ENCODE results near the gene CATSPER1. TPM values are rescaled to one million over a fixed set of nuclear protein-coding genes. Genes with fewer than 3 reads are reported as not detected.

Gene CATSPER1
- total RNA-seq, 1 experiment from 2014 or later, result 2.4 TPM

- no peaks in the 10 kb centered on the region for H3K9me2 ChIP-seq (ENCODE audit: insufficient read depth)
- ChIA-PET POLR2A (interaction anchor here (1.0 kb wide), 1 partner anchor 11 kb away, joined by 5 read pairs; no protein-coding TSS in a partner anchor), RAD21 (ENCODE audit: low non-redundant PET in 1 of 2, low total read pairs in 2 of 2, uncharacterized antibody in 2 of 2, unreplicated experiment in 2 of 2) (no interaction called here), CTCF (no interaction called here)
- H3K9ac ChIP-seq (ENCODE audit: low read length), result no peak overlapping the region
- H3K36me3 ChIP-seq (ENCODE audit: control insufficient read depth in 1 of 2, insufficient read depth in 2 of 2, low read length in 2 of 2), result no peaks in the 10 kb centered on the region
- ATAC-seq (no peak), DNase-seq (ENCODE audit: low read depth, low spot score) (no peak)
- peak overlapping the region; percentile 67 for H3K4me2 ChIP-seq (ENCODE audit: low read length)
- no peaks in the 10 kb centered on the region for H4K20me1 ChIP-seq (ENCODE audit: insufficient read depth)
- intact Hi-C loops (cut with micrococcal nuclease), result no loop called here
- BruUV-seq (replicated peaks), result no TSS peak
- TF ChIP-seq POLR2A (IDR thresholded peaks at IDR 0.05; ENCODE audit: borderline replicate concordance, extremely low read depth, insufficient read depth, insufficient read length), result no peak
- TF ChIP-seq EZH2 (IDR thresholded peaks at IDR 0.05), result no peak
- no peak for TF ChIP-seq REST (IDR thresholded peaks at IDR 0.05; ENCODE audit: low read depth)
- no peak for TF ChIP-seq RAD21 (IDR thresholded peaks at IDR 0.05; ENCODE audit: low read depth)
- no peak for TF ChIP-seq EGR1 (IDR thresholded peaks at IDR 0.05; ENCODE audit: low read depth)
- TF ChIP-seq JUND (IDR thresholded peaks at IDR 0.05), result no peak
- TF ChIP-seq ATF3 (IDR thresholded peaks at IDR 0.05), result no peak
- TF ChIP-seq, protein P1, sequence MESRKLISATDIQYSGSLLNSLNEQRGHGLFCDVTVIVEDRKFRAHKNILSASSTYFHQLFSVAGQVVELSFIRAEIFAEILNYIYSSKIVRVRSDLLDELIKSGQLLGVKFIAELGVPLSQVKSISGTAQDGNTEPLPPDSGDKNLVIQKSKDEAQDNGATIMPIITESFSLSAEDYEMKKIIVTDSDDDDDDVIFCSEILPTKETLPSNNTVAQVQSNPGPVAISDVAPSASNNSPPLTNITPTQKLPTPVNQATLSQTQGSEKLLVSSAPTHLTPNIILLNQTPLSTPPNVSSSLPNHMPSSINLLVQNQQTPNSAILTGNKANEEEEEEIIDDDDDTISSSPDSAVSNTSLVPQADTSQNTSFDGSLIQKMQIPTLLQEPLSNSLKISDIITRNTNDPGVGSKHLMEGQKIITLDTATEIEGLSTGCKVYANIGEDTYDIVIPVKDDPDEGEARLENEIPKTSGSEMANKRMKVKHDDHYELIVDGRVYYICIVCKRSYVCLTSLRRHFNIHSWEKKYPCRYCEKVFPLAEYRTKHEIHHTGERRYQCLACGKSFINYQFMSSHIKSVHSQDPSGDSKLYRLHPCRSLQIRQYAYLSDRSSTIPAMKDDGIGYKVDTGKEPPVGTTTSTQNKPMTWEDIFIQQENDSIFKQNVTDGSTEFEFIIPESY (IDR thresholded peaks at IDR 0.05; ENCODE audit: extremely low read depth, insufficient replicate concordance, low read length), result no peak
- no peak for TF ChIP-seq FOSL1 (IDR thresholded peaks at IDR 0.05; ENCODE audit: low read depth)
- no peak for TF ChIP-seq YY1 (IDR thresholded peaks at IDR 0.05; ENCODE audit: extremely low read depth, insufficient replicate concordance, low read depth, low read length)
- no peak for TF ChIP-seq CEBPB (IDR thresholded peaks at IDR 0.05; ENCODE audit: low read depth)
- no peak for TF ChIP-seq POLR2AphosphoS5 (IDR thresholded peaks at IDR 0.05; ENCODE audit: low read depth, low read length)
- TF ChIP-seq, protein P2, sequence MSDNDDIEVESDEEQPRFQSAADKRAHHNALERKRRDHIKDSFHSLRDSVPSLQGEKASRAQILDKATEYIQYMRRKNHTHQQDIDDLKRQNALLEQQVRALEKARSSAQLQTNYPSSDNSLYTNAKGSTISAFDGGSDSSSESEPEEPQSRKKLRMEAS (IDR thresholded peaks at IDR 0.05), result no peak
- TF ChIP-seq, protein P3, sequence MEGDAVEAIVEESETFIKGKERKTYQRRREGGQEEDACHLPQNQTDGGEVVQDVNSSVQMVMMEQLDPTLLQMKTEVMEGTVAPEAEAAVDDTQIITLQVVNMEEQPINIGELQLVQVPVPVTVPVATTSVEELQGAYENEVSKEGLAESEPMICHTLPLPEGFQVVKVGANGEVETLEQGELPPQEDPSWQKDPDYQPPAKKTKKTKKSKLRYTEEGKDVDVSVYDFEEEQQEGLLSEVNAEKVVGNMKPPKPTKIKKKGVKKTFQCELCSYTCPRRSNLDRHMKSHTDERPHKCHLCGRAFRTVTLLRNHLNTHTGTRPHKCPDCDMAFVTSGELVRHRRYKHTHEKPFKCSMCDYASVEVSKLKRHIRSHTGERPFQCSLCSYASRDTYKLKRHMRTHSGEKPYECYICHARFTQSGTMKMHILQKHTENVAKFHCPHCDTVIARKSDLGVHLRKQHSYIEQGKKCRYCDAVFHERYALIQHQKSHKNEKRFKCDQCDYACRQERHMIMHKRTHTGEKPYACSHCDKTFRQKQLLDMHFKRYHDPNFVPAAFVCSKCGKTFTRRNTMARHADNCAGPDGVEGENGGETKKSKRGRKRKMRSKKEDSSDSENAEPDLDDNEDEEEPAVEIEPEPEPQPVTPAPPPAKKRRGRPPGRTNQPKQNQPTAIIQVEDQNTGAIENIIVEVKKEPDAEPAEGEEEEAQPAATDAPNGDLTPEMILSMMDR (IDR thresholded peaks at IDR 0.05 in 2 of 3, conservative IDR thresholded peaks at IDR 0.05 in 1 of 3; ENCODE audit: borderline replicate concordance in 1 of 3, insufficient read depth in 1 of 3, low read depth in 2 of 3, low read length in 2 of 3), result no peak
- TF ChIP-seq SRF (IDR thresholded peaks at IDR 0.05; ENCODE audit: low read depth), result no peak
- TF ChIP-seq SP1 (IDR thresholded peaks at IDR 0.05; ENCODE audit: low read depth), result no peak
- TF ChIP-seq SIN3A (IDR thresholded peaks at IDR 0.05; ENCODE audit: low read depth), result no peak
- TF ChIP-seq TCF7L2 (IDR thresholded peaks at IDR 0.05; ENCODE audit: borderline replicate concordance, extremely low read depth, insufficient read depth, insufficient read length), result no peak
- no peak for TF ChIP-seq ZNF274 (IDR thresholded peaks at IDR 0.05; ENCODE audit: low read depth, low read length)
- peak overlapping the region; percentile 98 for H3K27ac ChIP-seq (ENCODE audit: low read depth, low read length)
- H3K9me3 ChIP-seq (ENCODE audit: control insufficient read depth in 1 of 2, insufficient read depth in 1 of 2, low read depth in 1 of 2, low read length in 2 of 2), result no peaks in the 10 kb centered on the region
- no peaks in the 10 kb centered on the region for H3K27me3 ChIP-seq (ENCODE audit: insufficient read depth, low read length)
- no peak overlapping the region for H2AFZ ChIP-seq (ENCODE audit: low read depth, low read length, poor library complexity, severe bottlenecking)
- peaks cover 11% of the 10 kb centered on the region; the same call in 1 of the 2 replicates for H3K79me2 ChIP-seq (ENCODE audit: insufficient read depth, low read length)
- H3K4me3 ChIP-seq (replicated peaks in 1 of 2; ENCODE audit: low read depth in 1 of 2, low read length in 2 of 2), result no peak overlapping the region
- peaks cover 57 to 94% of the 10 kb centered on the region in 2 experiments for H3K4me1 ChIP-seq (ENCODE audit: control insufficient read depth in 1 of 2, insufficient read depth in 2 of 2, low read length in 2 of 2)
Measured at GRCh38 chr11:66016793-66017177, 9.5 kb downstream of the CATSPER1 start.

Data from HCT116 (cell line).